Gastroesophageal sphincter (tissue), 3 donors: ENCODE results near the gene CDH11.

ENCODE experiments used
- CTCF ChIP-seq, 4 experiments: fragments of 200-600 bp in 2 of 4; fragments of 450-650 bp in 2 of 4; sonication (generic) in 1 of 4; IDR thresholded peaks; one replicate each; pipeline ENCODE4 v1.5.1; 2017 to 2019; ENCODE audit warnings: antibody characterized with exemption in 4 of 4, mild to moderate bottlenecking in 2 of 4, moderate library complexity in 2 of 4
- POLR2AphosphoS5 ChIP-seq: sonication (generic); formaldehyde crosslinking; IDR thresholded peaks from one replicate; pipeline ENCODE4 v1.6.1; 2017; ENCODE audit warnings: antibody characterized with exemption

GRCh38 chr16:65095906-65096305, 26.0 kb downstream of the CDH11 start:
- no peak for TF ChIP-seq POLR2AphosphoS5
- no peak for TF ChIP-seq CTCF (IDR thresholded peaks at IDR 0.05)
